ENCODE data around the gene PTPRG.

Gene PTPRG

GRCh38 chr3:61975936-61976335 is 414.6 kb downstream of the PTPRG start:
- TF ChIP-seq TCF12 (IDR thresholded peaks at IDR 0.05; ENCODE audit: low read depth) (no peak), CEBPB (IDR thresholded peaks at IDR 0.05) (no peak), TAF1 (IDR thresholded peaks at IDR 0.05; ENCODE audit: low read depth) (no peak), ZBTB7A (IDR thresholded peaks at IDR 0.05; ENCODE audit: low read depth) (no peak), FOXM1 (IDR thresholded peaks at IDR 0.05; ENCODE audit: borderline replicate concordance, low read depth) (no peak), REST (IDR thresholded peaks at IDR 0.05; ENCODE audit: low read depth) (no peak), EP300 (IDR thresholded peaks at IDR 0.05; ENCODE audit: borderline replicate concordance) (no peak), CREB1 (IDR thresholded peaks at IDR 0.05; ENCODE audit: low read depth) (no peak), RAD21 (IDR thresholded peaks at IDR 0.05; ENCODE audit: low read depth) (no peak), YY1 (IDR thresholded peaks at IDR 0.05; ENCODE audit: low read depth) (no peak), MAX (IDR thresholded peaks at IDR 0.05) (no peak), NFIC (IDR thresholded peaks at IDR 0.05) (no peak), TEAD4 (IDR thresholded peaks at IDR 0.05) (no peak), USF1 (IDR thresholded peaks at IDR 0.05) (no peak)

- no peak for TF ChIP-seq CREB1 (IDR thresholded peaks at IDR 0.05; ENCODE audit: low read depth)
- TF ChIP-seq MAX (IDR thresholded peaks at IDR 0.05) = no peak
- no peak for TF ChIP-seq EP300 (IDR thresholded peaks at IDR 0.05; ENCODE audit: borderline replicate concordance)
- no peak for TF ChIP-seq USF1 (IDR thresholded peaks at IDR 0.05)
- no peak for TF ChIP-seq ZBTB7A (IDR thresholded peaks at IDR 0.05; ENCODE audit: low read depth)
- TF ChIP-seq CEBPB (IDR thresholded peaks at IDR 0.05) = no peak
- no peak for TF ChIP-seq RAD21 (IDR thresholded peaks at IDR 0.05; ENCODE audit: low read depth)
- TF ChIP-seq TCF12 (IDR thresholded peaks at IDR 0.05; ENCODE audit: low read depth) = no peak
- no peak for TF ChIP-seq EGR1 (IDR thresholded peaks at IDR 0.05)
- TF ChIP-seq NFIC (IDR thresholded peaks at IDR 0.05) = no peak
- no peak for TF ChIP-seq YY1 (IDR thresholded peaks at IDR 0.05; ENCODE audit: low read depth)
- no peak for TF ChIP-seq REST (IDR thresholded peaks at IDR 0.05; ENCODE audit: low read depth)
- no peak for TF ChIP-seq FOXM1 (IDR thresholded peaks at IDR 0.05; ENCODE audit: borderline replicate concordance, low read depth)
Measured at GRCh38 chr3:61978460-61979419, 417.4 kb downstream of the PTPRG start.

- TF ChIP-seq ZBTB7A (IDR thresholded peaks at IDR 0.05; ENCODE audit: low read depth) (no peak), MAX (IDR thresholded peaks at IDR 0.05) (no peak), TEAD4 (IDR thresholded peaks at IDR 0.05) (no peak), CREB1 (IDR thresholded peaks at IDR 0.05; ENCODE audit: low read depth) (no peak), NFIC (IDR thresholded peaks at IDR 0.05) (no peak), TAF1 (IDR thresholded peaks at IDR 0.05; ENCODE audit: low read depth) (no peak), RAD21 (IDR thresholded peaks at IDR 0.05; ENCODE audit: low read depth) (no peak), YY1 (IDR thresholded peaks at IDR 0.05; ENCODE audit: low read depth) (no peak)
Measured at GRCh38 chr3:61979638-61980037, 418.3 kb downstream of the PTPRG start.

GRCh38 chr3:61980041-61980440 is 418.7 kb downstream of the PTPRG start:
- no peak for TF ChIP-seq ZBTB7A (IDR thresholded peaks at IDR 0.05; ENCODE audit: low read depth)
- no peak for TF ChIP-seq TAF1 (IDR thresholded peaks at IDR 0.05; ENCODE audit: low read depth)
- TF ChIP-seq TEAD4 (IDR thresholded peaks at IDR 0.05) = no peak
- TF ChIP-seq EGR1 (IDR thresholded peaks at IDR 0.05) = no peak
- no peak for TF ChIP-seq FOXM1 (IDR thresholded peaks at IDR 0.05; ENCODE audit: borderline replicate concordance, low read depth)
- TF ChIP-seq EP300 (IDR thresholded peaks at IDR 0.05; ENCODE audit: borderline replicate concordance) = no peak
- TF ChIP-seq TCF12 (IDR thresholded peaks at IDR 0.05; ENCODE audit: low read depth) = no peak
- no peak for TF ChIP-seq REST (IDR thresholded peaks at IDR 0.05; ENCODE audit: low read depth)
- TF ChIP-seq CREB1 (IDR thresholded peaks at IDR 0.05; ENCODE audit: low read depth) = no peak
- no peak for TF ChIP-seq NFIC (IDR thresholded peaks at IDR 0.05)
- TF ChIP-seq USF1 (IDR thresholded peaks at IDR 0.05) = no peak
- no peak for TF ChIP-seq RAD21 (IDR thresholded peaks at IDR 0.05; ENCODE audit: low read depth)
- no peak for TF ChIP-seq MAX (IDR thresholded peaks at IDR 0.05)
- no peak for TF ChIP-seq YY1 (IDR thresholded peaks at IDR 0.05; ENCODE audit: low read depth)
